ENCODE results near the gene OR10T2. TPM values are rescaled to one million over a fixed set of nuclear protein-coding genes. Genes with fewer than 3 reads are reported as not detected.
"Not testable (repeated sequence)": the region's sequence is repeated elsewhere in the genome, so short reads cannot be mapped to it uniquely, and the experiment has no call there.

Gene OR10T2
- total and polyA plus RNA-seq, 11 donors = not detected

DNA sequence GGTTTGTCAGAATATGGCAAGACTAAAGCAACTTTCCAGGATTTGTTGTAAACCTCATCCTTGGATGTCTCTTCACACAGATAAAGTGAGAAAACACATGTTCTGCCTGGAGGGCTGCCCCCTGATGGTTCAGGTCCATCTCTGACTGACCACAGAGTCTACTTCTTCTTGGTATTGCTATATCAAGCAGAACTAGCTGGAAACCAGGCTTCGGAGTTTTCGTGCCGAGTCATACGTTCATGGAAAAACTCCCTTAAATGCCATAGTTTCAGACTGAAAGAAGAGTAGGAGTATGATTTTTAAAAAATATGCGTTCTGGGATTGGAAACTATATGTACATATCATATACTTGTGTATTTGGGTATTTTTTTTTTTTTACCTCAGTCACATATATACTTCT lies 5.8 kb downstream of the OR10T2 start:
- ATAC-seq (no peak), DNase-seq (no peak)
- H3K4me1 ChIP-seq = no peaks in the 10 kb centered on the region
- no peaks in the 10 kb centered on the region for H3K27me3 ChIP-seq
- H3K4me3 ChIP-seq = no peak overlapping the region
- intact Hi-C loops (cut with DNase I) = no loop called here
- TF ChIP-seq POLR2A (IDR thresholded peaks at IDR 0.05) (no peak), CTCF (IDR thresholded peaks at IDR 0.05) (no peak)
- no peaks in the 10 kb centered on the region for H3K36me3 ChIP-seq
- no peaks in the 10 kb centered on the region for H3K9me3 ChIP-seq
- no peak overlapping the region for H3K27ac ChIP-seq
- WGBS, 4 donors = 88 to 95% (median 93%) methylated on average over 5 of the region's 5 CpGs

DNA sequence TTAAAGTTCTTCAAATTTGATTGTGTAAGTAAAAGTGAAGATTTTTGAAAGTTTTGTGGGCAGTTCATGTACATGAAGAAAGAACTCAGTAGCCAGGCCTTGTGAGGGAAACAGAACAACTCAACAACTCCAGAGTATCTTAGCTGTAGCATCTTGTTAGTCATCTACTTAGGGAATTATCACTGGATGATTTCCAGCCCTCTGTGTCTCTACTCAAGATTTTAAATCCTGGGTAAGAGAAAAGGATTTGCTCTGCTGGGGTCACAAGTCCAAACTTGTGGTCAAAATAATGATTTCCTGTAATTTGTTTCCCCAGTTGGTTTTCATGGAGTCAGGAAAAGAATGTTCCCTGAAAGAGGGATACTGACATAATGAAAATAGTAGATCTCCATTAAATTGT lies 8.2 kb downstream of the OR10T2 start:
- no peak for ATAC-seq
- Histone ChIP-seq H3K36me3 (no peaks in the 10 kb centered on the region), H3K4me1 (no peaks in the 10 kb centered on the region), H3K9me3 (peaks cover 0 to 3% (median 0%) of the 10 kb centered on the region in 12 donors), H3K27ac (no peak overlapping the region), H3K27me3 (no peaks in the 10 kb centered on the region), H3K4me3 (no peak overlapping the region)
- no peak for DNase-seq
- TF ChIP-seq POLR2A (IDR thresholded peaks at IDR 0.05) (no peak), CTCF (IDR thresholded peaks at IDR 0.05) (no peak)
- intact Hi-C loops (cut with DNase I) = no loop called here

DNA sequence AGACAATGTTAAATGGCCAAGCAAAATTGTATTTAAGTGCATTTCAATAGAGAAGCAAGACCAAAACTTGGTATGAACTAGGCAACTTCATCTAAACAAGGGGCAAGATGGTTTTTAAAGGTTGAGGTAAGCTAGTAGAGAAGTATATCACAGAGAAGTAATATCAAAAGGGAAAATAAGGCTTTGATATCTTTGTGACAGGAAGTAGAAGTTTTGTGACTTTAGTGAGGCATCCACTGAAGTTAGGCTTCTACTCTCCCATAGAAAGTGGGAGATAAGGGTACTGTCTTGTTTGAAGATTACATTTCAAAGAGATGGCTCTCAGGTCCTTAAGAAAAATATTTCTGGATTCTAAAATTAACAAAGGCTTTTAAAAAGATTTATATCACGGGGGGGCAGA lies 8.9 kb downstream of the OR10T2 start:
- intact Hi-C loops (cut with DNase I) = no loop called here

GRCh38 chr1:158374860-158375259 lies 24.4 kb downstream of the OR10T2 start:
- DNase-seq (no peak), ATAC-seq (no peak)
- Histone ChIP-seq H3K27me3 (no peaks in the 10 kb centered on the region), H3K4me3 (no peak overlapping the region), H3K27ac (no peak overlapping the region), H3K36me3 (no peaks in the 10 kb centered on the region), H3K9me3 (peaks cover 0 to 24% (median 11%) of the 10 kb centered on the region in 12 donors), H3K4me1 (no peaks in the 10 kb centered on the region)
- intact Hi-C loops (cut with DNase I) = no loop called here
- 65 to 81% (median 73%) methylated on average over 1 of the region's 1 CpG for WGBS, 4 donors
- TF ChIP-seq POLR2A (IDR thresholded peaks at IDR 0.05) (no peak), CTCF (IDR thresholded peaks at IDR 0.05) (no peak)

More for the DNA sequence above, 8.9 kb downstream of the OR10T2 start:
- DNase-seq (no peak), ATAC-seq (no peak)
- no peak overlapping the region for H3K27ac ChIP-seq
- H3K4me1 ChIP-seq = no peaks in the 10 kb centered on the region
- no peaks in the 10 kb centered on the region for H3K36me3 ChIP-seq
- H3K4me3 ChIP-seq = no peak overlapping the region
- no peaks in the 10 kb centered on the region for H3K27me3 ChIP-seq
- TF ChIP-seq CTCF (IDR thresholded peaks at IDR 0.05) (no peak), POLR2A (IDR thresholded peaks at IDR 0.05) (no peak)
- 29 to 43% (median 41%) methylated on average over 1 of the region's 1 CpG for WGBS, 4 donors
- peaks cover 0 to 4% (median 0%) of the 10 kb centered on the region in 12 donors for H3K9me3 ChIP-seq

- H3K27me3 ChIP-seq; H3K27ac ChIP-seq; H3K36me3 ChIP-seq; intact Hi-C loops (cut with DNase I); ATAC-seq; H3K4me1 ChIP-seq; DNase-seq; H3K4me3 ChIP-seq: not testable (repeated sequence)
- H3K9me3 ChIP-seq = peaks cover 0 to 24% (median 11%) of the 10 kb centered on the region in 12 donors
- WGBS, 4 donors = 93 to 94% (median 93%) methylated on average over 6 to 25 of the region's 25 CpGs
Measured at GRCh38 chr1:158374101-158374500, 25.2 kb downstream of the OR10T2 start.

Measured in heart left ventricle (tissue), 16 donors.